K562 (cell line): ENCODE data around the gene ANAPC2.

Source experiments
- CREB1 ChIP-seq, 2 experiments: sonication (generic) in 1 of 2; formaldehyde crosslinking in 1 of 2; IDR thresholded peaks; 2 replicates each; pipeline versions ENCODE4 v1.6.1 to v1.8.0; 2012 to 2022; ENCODE audit warnings: inconsistent platforms in 1 of 2, mild to moderate bottlenecking in 1 of 2, missing genetic modification reagents in 1 of 2, moderate library complexity in 1 of 2
- GABPA ChIP-seq: fragments of 200-800 bp; sonication (Bioruptor generic); conservative IDR thresholded peaks from 2 replicates; pipeline ENCODE4 v1.6.1; 2016; ENCODE audit warnings: low read depth, missing genetic modification characterization, missing compliant biosample characterization
- KDM1A ChIP-seq, 2 experiments: fragments of 450-650 bp; IDR thresholded peaks; 2 replicates each; pipeline ENCODE4 v1.6.1; 2016; ENCODE audit warnings: mild to moderate bottlenecking in 2 of 2
- NFRKB ChIP-seq: fragments of 450-650 bp; IDR thresholded peaks from 2 replicates; pipeline ENCODE4 v1.6.1; 2016; ENCODE audit warnings: low read depth
- POLR2A ChIP-seq: fragments of 450-650 bp; conservative IDR thresholded peaks from 2 replicates; pipeline ENCODE4 v1.6.1; 2016
- POLR2G ChIP-seq: fragments of 200-400 bp; formaldehyde crosslinking; IDR thresholded peaks from 2 replicates; pipeline ENCODE4 v1.6.1; 2017; ENCODE audit warnings: low read depth, mild to moderate bottlenecking, antibody characterized with exemption, low read length, moderate library complexity
- SMARCA5 ChIP-seq: fragments of 450-650 bp; IDR thresholded peaks from 2 replicates; pipeline ENCODE4 v1.6.1; 2016
- ZBTB1 ChIP-seq: sonication (generic); formaldehyde crosslinking; IDR thresholded peaks from 2 replicates; pipeline ENCODE4 v1.8.1; 2023; ENCODE audit warnings: missing genetic modification reagents, low read depth, mild to moderate bottlenecking, borderline replicate concordance
- TF ChIP-seq, protein P1 (sequence below): fragments of 450-650 bp; IDR thresholded peaks from 2 replicates; pipeline ENCODE4 v1.7.0; 2016; ENCODE audit warnings: borderline replicate concordance
- TF ChIP-seq, protein P2 (sequence below): fragments of 250-450 bp; sonication (Bioruptor Pico); IDR thresholded peaks from 2 replicates; pipeline ENCODE4 v1.5.1; 2021; ENCODE audit warnings: mild to moderate bottlenecking
- TF ChIP-seq, protein P3 (sequence below), 3 experiments: IDR thresholded peaks in 2 of 3; conservative IDR thresholded peaks in 1 of 3; 2 replicates each; pipeline ENCODE4 v1.5.1; 2011 to 2012; ENCODE audit warnings: low read length in 3 of 3, mild to moderate bottlenecking in 3 of 3, control low read depth in 2 of 3, improper control_type of control experiment in 1 of 3, inconsistent platforms in 1 of 3, low read depth in 1 of 3, mixed read lengths in 1 of 3, moderate library complexity in 1 of 3; ENCODE audit not compliant: insufficient read depth in 2 of 3

DNA sequence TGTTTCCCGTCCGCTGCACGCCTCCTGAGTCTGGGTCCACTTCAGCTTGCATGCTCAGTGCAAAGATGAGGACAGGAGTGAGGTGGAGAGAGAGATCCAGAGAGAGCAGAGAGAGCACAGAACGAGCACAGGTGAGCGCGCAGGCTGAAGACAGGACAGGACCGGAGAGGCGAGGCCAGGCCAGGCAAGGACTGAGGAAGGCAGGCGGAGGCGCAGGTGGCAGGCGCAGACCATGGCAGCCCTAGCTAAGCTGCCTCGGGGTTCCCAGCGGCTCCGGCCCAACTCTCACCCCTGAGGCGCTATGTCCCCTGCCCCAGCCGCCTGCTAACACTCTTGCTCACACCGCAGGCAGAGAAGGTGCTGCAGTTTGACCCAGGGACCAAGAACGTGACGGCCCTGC, 39.7 kb downstream of the ANAPC2 start:
- no peak for TF ChIP-seq KDM1A (IDR thresholded peaks at IDR 0.05)
- TF ChIP-seq, protein P1, sequence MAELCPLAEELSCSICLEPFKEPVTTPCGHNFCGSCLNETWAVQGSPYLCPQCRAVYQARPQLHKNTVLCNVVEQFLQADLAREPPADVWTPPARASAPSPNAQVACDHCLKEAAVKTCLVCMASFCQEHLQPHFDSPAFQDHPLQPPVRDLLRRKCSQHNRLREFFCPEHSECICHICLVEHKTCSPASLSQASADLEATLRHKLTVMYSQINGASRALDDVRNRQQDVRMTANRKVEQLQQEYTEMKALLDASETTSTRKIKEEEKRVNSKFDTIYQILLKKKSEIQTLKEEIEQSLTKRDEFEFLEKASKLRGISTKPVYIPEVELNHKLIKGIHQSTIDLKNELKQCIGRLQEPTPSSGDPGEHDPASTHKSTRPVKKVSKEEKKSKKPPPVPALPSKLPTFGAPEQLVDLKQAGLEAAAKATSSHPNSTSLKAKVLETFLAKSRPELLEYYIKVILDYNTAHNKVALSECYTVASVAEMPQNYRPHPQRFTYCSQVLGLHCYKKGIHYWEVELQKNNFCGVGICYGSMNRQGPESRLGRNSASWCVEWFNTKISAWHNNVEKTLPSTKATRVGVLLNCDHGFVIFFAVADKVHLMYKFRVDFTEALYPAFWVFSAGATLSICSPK: no peak
- TF ChIP-seq ZBTB1: no peak
- no peak for TF ChIP-seq POLR2G
- TF ChIP-seq CREB1 (IDR thresholded peaks at IDR 0.05): no peak
- no peak for TF ChIP-seq CREB1 (CRISPR knock-in tag; IDR thresholded peaks at IDR 0.05)
- no peak for TF ChIP-seq NFRKB
- TF ChIP-seq SMARCA5: no peak
- no peak for TF ChIP-seq GABPA (tag)
- TF ChIP-seq, protein P2, sequence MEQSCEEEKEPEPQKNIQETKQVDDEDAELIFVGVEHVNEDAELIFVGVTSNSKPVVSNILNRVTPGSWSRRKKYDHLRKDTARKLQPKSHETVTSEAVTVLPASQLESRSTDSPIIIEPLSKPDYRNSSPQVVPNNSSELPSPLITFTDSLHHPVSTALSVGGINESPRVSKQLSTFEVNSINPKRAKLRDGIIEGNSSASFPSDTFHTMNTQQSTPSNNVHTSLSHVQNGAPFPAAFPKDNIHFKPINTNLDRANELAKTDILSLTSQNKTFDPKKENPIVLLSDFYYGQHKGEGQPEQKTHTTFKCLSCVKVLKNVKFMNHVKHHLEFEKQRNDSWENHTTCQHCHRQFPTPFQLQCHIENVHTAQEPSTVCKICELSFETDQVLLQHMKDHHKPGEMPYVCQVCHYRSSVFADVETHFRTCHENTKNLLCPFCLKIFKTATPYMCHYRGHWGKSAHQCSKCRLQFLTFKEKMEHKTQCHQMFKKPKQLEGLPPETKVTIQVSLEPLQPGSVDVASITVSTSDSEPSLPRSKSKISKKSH: no peak
- no peak for TF ChIP-seq POLR2A
- TF ChIP-seq, protein P3, sequence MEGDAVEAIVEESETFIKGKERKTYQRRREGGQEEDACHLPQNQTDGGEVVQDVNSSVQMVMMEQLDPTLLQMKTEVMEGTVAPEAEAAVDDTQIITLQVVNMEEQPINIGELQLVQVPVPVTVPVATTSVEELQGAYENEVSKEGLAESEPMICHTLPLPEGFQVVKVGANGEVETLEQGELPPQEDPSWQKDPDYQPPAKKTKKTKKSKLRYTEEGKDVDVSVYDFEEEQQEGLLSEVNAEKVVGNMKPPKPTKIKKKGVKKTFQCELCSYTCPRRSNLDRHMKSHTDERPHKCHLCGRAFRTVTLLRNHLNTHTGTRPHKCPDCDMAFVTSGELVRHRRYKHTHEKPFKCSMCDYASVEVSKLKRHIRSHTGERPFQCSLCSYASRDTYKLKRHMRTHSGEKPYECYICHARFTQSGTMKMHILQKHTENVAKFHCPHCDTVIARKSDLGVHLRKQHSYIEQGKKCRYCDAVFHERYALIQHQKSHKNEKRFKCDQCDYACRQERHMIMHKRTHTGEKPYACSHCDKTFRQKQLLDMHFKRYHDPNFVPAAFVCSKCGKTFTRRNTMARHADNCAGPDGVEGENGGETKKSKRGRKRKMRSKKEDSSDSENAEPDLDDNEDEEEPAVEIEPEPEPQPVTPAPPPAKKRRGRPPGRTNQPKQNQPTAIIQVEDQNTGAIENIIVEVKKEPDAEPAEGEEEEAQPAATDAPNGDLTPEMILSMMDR (IDR thresholded peaks at IDR 0.05 in 2 of 3, conservative IDR thresholded peaks at IDR 0.05 in 1 of 3; ENCODE audit: insufficient read depth in 2 of 3, low read depth in 1 of 3, low read length in 3 of 3): no peak
